GM12891 (cell line): ENCODE data around the gene LGALS14.

ENCODE experiments used
- POLR2A ChIP-seq: IDR thresholded peaks from 2 replicates; pipeline ENCODE4 v1.6.1; 2011; ENCODE audit warnings: low read depth, low read length, control low read depth
- POLR2AphosphoS5 ChIP-seq: IDR thresholded peaks from 2 replicates; pipeline ENCODE4 v1.6.1; 2011; ENCODE audit warnings: low read depth, low read length, control low read depth

- TF ChIP-seq POLR2A (no peak), POLR2AphosphoS5 (no peak)
Observed at GRCh38 chr19:39754544-39754943, 50.3 kb downstream of the LGALS14 start.
